ENCODE results near the gene ZNF274. TPM values are rescaled to one million over a fixed set of nuclear protein-coding genes. Genes with fewer than 3 reads are reported as not detected.

Gene ZNF274
- total and polyA plus RNA-seq, 9 donors, result 8.0 to 10.7 (median 9.0) TPM

Other genes starting within 250 kb of the ZNF274 start
- 14.1 TPM for gene ZNF418, start 247.7 kb upstream of the ZNF274 start, total RNA-seq
- gene ZNF418, start 247.7 kb upstream of the ZNF274 start, polyA plus RNA-seq (ENCODE audit: insufficient read depth in 1 of 8, insufficient read length in 8 of 8, low replicate concordance in 1 of 8), result 10 to 100 TPM in 1 of 8 donors, 1 to 10 TPM in 7; 6.7 to 15.6 (median 8.3) TPM
- 6.7 TPM for gene ZNF256, start 235.4 kb upstream of the ZNF274 start, total RNA-seq
- 1 to 10 TPM; 5.0 to 6.0 (median 5.5) TPM for gene ZNF256, start 235.4 kb upstream of the ZNF274 start, polyA plus RNA-seq (ENCODE audit: insufficient read depth in 1 of 8, insufficient read length in 8 of 8, low replicate concordance in 1 of 8)
- 0.89 TPM for gene C19orf18, start 208.5 kb upstream of the ZNF274 start, total RNA-seq
- gene C19orf18, start 208.5 kb upstream of the ZNF274 start, polyA plus RNA-seq (ENCODE audit: insufficient read depth in 1 of 8, insufficient read length in 8 of 8, low replicate concordance in 1 of 8), result 1 to 10 TPM in 4 of 8 donors, under 1 TPM in 4; 0.31 to 2.4 (median 1.00) TPM
- 20.5 TPM for gene ZNF606, start 180.2 kb upstream of the ZNF274 start, total RNA-seq
- gene ZNF606, start 180.2 kb upstream of the ZNF274 start, polyA plus RNA-seq (ENCODE audit: insufficient read depth in 1 of 8, insufficient read length in 8 of 8, low replicate concordance in 1 of 8), result 10 to 100 TPM; 10.5 to 13.5 (median 11.6) TPM
- gene ZSCAN1, start 149.0 kb upstream of the ZNF274 start, total RNA-seq, result 0.35 TPM
- 1 to 10 TPM in 6 of 8 donors, under 1 TPM in 2; 0.55 to 1.8 (median 1.1) TPM for gene ZSCAN1, start 149.0 kb upstream of the ZNF274 start, polyA plus RNA-seq (ENCODE audit: insufficient read depth in 1 of 8, insufficient read length in 8 of 8, low replicate concordance in 1 of 8)
- gene ZNF135, start 123.8 kb upstream of the ZNF274 start, total RNA-seq, result 11.7 TPM
- gene ZNF135, start 123.8 kb upstream of the ZNF274 start, polyA plus RNA-seq (ENCODE audit: insufficient read depth in 1 of 8, insufficient read length in 8 of 8, low replicate concordance in 1 of 8), result 10 to 100 TPM; 11.1 to 16.8 (median 12.4) TPM
- gene ZSCAN18, start 84.8 kb upstream of the ZNF274 start, total RNA-seq, result 68.8 TPM
- 10 to 100 TPM; 55.6 to 83.4 (median 64.2) TPM for gene ZSCAN18, start 84.8 kb upstream of the ZNF274 start, polyA plus RNA-seq (ENCODE audit: insufficient read depth in 1 of 8, insufficient read length in 8 of 8, low replicate concordance in 1 of 8)
- gene ZNF329, start 32.3 kb upstream of the ZNF274 start, total RNA-seq, result 19.0 TPM
- gene ZNF329, start 32.3 kb upstream of the ZNF274 start, polyA plus RNA-seq (ENCODE audit: insufficient read depth in 1 of 8, insufficient read length in 8 of 8, low replicate concordance in 1 of 8), result 10 to 100 TPM in 7 of 8 donors, 1 to 10 TPM in 1; 9.8 to 13.6 (median 12.4) TPM
- gene ZNF544, start 45.9 kb downstream of the ZNF274 start, total RNA-seq, result 24.2 TPM
- 10 to 100 TPM; 13.2 to 22.6 (median 15.7) TPM for gene ZNF544, start 45.9 kb downstream of the ZNF274 start, polyA plus RNA-seq (ENCODE audit: insufficient read depth in 1 of 8, insufficient read length in 8 of 8, low replicate concordance in 1 of 8)
- 5.7 TPM for gene ZNF8, start 95.9 kb downstream of the ZNF274 start, total RNA-seq
- 1 to 10 TPM; 2.6 to 5.9 (median 4.4) TPM for gene ZNF8, start 95.9 kb downstream of the ZNF274 start, polyA plus RNA-seq (ENCODE audit: insufficient read depth in 1 of 8, insufficient read length in 8 of 8, low replicate concordance in 1 of 8)
- 30.5 TPM for gene ERVK3-1, start 122.3 kb downstream of the ZNF274 start, total RNA-seq
- 10 to 100 TPM; 28.8 to 37.1 (median 32.4) TPM for gene ERVK3-1, start 122.3 kb downstream of the ZNF274 start, polyA plus RNA-seq (ENCODE audit: insufficient read depth in 1 of 8, insufficient read length in 8 of 8, low replicate concordance in 1 of 8)
- 2.7 TPM for gene ZSCAN22, start 143.9 kb downstream of the ZNF274 start, total RNA-seq
- 1 to 10 TPM; 2.4 to 3.4 (median 3.2) TPM for gene ZSCAN22, start 143.9 kb downstream of the ZNF274 start, polyA plus RNA-seq (ENCODE audit: insufficient read depth in 1 of 8, insufficient read length in 8 of 8, low replicate concordance in 1 of 8)
- 10.8 TPM for gene A1BG, start 170.4 kb downstream of the ZNF274 start, total RNA-seq
- gene A1BG, start 170.4 kb downstream of the ZNF274 start, polyA plus RNA-seq (ENCODE audit: insufficient read depth in 1 of 8, insufficient read length in 8 of 8, low replicate concordance in 1 of 8), result 1 to 10 TPM; 2.4 to 5.0 (median 4.2) TPM
- 2.2 TPM for gene ZNF497, start 179.7 kb downstream of the ZNF274 start, total RNA-seq
- 1 to 10 TPM; 1.8 to 3.2 (median 2.7) TPM for gene ZNF497, start 179.7 kb downstream of the ZNF274 start, polyA plus RNA-seq (ENCODE audit: insufficient read depth in 1 of 8, insufficient read length in 8 of 8, low replicate concordance in 1 of 8)
- gene ZNF837, start 198.0 kb downstream of the ZNF274 start, total RNA-seq, result 1.0 TPM
- gene ZNF837, start 198.0 kb downstream of the ZNF274 start, polyA plus RNA-seq (ENCODE audit: insufficient read depth in 1 of 8, insufficient read length in 8 of 8, low replicate concordance in 1 of 8), result 1 to 10 TPM; 1.1 to 2.3 (median 1.8) TPM
- gene RPS5, start 204.2 kb downstream of the ZNF274 start, total RNA-seq, result 2,401 TPM
- gene RPS5, start 204.2 kb downstream of the ZNF274 start, polyA plus RNA-seq (ENCODE audit: insufficient read depth in 1 of 8, insufficient read length in 8 of 8, low replicate concordance in 1 of 8), result 1,000 to 10,000 TPM; 1,523 to 1,956 (median 1,735) TPM
- not detected for gene RNF225, start 212.6 kb downstream of the ZNF274 start, total RNA-seq
- under 1 TPM in 1 of 8 donors, not detected in 7; 0.20 TPM for gene RNF225, start 212.6 kb downstream of the ZNF274 start, polyA plus RNA-seq (ENCODE audit: insufficient read depth in 1 of 8, insufficient read length in 8 of 8, low replicate concordance in 1 of 8)
- 7.9 TPM for gene ZNF584, start 225.6 kb downstream of the ZNF274 start, total RNA-seq
- gene ZNF584, start 225.6 kb downstream of the ZNF274 start, polyA plus RNA-seq (ENCODE audit: insufficient read depth in 1 of 8, insufficient read length in 8 of 8, low replicate concordance in 1 of 8), result 1 to 10 TPM; 4.7 to 7.8 (median 6.2) TPM

Measured in muscle of leg (tissue), 9 donors.